Gastroesophageal sphincter (tissue), 4 donors: ENCODE measurements around the gene FBXO31. TPM values are rescaled to one million over a fixed set of nuclear protein-coding genes. Genes with fewer than 3 reads are reported as not detected.

ENCODE experiments used
- ATAC-seq: fragments of 150-250 bp; one replicate; pipeline ENCODE4 v1.9.1; 2016; ENCODE audit warnings: mild to moderate bottlenecking, moderate library complexity
- H3K27ac ChIP-seq, 4 donors: fragments of 200-600 bp; sonication (generic) in 3 of 4; 1 replicate in 3 of 4; 2 replicates in 1 of 4; pipeline ENCODE4 v1.5.1; 2016 to 2019
- H3K27me3 ChIP-seq: fragments of 200-600 bp; sonication (generic); one replicate; pipeline ENCODE4 v1.5.1; 2019
- H3K36me3 ChIP-seq, 2 donors: fragments of 200-600 bp; sonication (generic); one replicate each; pipeline ENCODE4 v1.5.1; 2019; ENCODE audit warnings: control low read depth in 1 of 2
- H3K4me1 ChIP-seq, 3 donors: fragments of 200-600 bp; sonication (generic); 1 replicate in 2 of 3; 2 replicates in 1 of 3; pipeline ENCODE4 v1.5.1; 2016 to 2019; ENCODE audit warnings: control low read depth in 2 of 3
- H3K4me3 ChIP-seq, 2 donors: fragments of 200-600 bp; sonication (generic); one replicate each; pipeline ENCODE4 v1.5.1; 2019; ENCODE audit warnings: mild to moderate bottlenecking in 1 of 2, moderate library complexity in 1 of 2
- H3K9me3 ChIP-seq, 3 donors: fragments of 200-600 bp; sonication (generic); one replicate each; pipeline ENCODE4 v1.5.1; 2017 to 2019; ENCODE audit warnings: control low read depth in 2 of 3
- CTCF ChIP-seq, 4 experiments: fragments of 200-600 bp in 2 of 4; fragments of 450-650 bp in 2 of 4; sonication (generic) in 1 of 4; IDR thresholded peaks; one replicate each; pipeline ENCODE4 v1.5.1; 2017 to 2019; ENCODE audit warnings: antibody characterized with exemption in 4 of 4, mild to moderate bottlenecking in 2 of 4, moderate library complexity in 2 of 4
- EP300 ChIP-seq: sonication (generic); formaldehyde crosslinking; IDR thresholded peaks from one replicate; pipeline ENCODE4 v1.6.1; 2017; ENCODE audit warnings: antibody characterized with exemption, mild to moderate bottlenecking
- POLR2A ChIP-seq, 2 donors: fragments of 450-650 bp; IDR thresholded peaks; one replicate each; pipeline ENCODE4 v1.6.1; 2017; ENCODE audit warnings: antibody characterized with exemption in 2 of 2, mild to moderate bottlenecking in 2 of 2, moderate library complexity in 1 of 2
- POLR2AphosphoS5 ChIP-seq: sonication (generic); formaldehyde crosslinking; IDR thresholded peaks from one replicate; pipeline ENCODE4 v1.6.1; 2017; ENCODE audit warnings: antibody characterized with exemption
- WGBS, 2 donors: methylation state at CpG; one replicate each; pipeline ENCODE4 v1.1.5; 2018; ENCODE audit warnings: low coverage in 1 of 2; 5-methylcytosine and 5-hydroxymethylcytosine counted together
- total RNA-seq, 4 donors: library from RNA; depleted of rRNA; stranded (reverse); fragments of >200 nt; gene quantifications; one replicate each; pipeline ENCODE4 v1.1.0, GENCODE V29; 2016

The FBXO31 gene
- total RNA-seq, 4 donors from 2014 or later, result 69.2 to 141 (median 85.1) TPM

GRCh38 chr16:87358696-87359095, 24.9 kb downstream of the FBXO31 start:
- no peak overlapping the region for H3K4me3 ChIP-seq
- 72 to 80% methylated on average over 2 to 5 of the region's 9 CpGs for WGBS, 2 donors
- H3K27me3 ChIP-seq, result no peaks in the 10 kb centered on the region
- no peaks in the 10 kb centered on the region for H3K9me3 ChIP-seq
- H3K4me1 ChIP-seq, result peaks cover 0 to 17% (median 8%) of the 10 kb centered on the region in 3 donors
- no peak for TF ChIP-seq POLR2AphosphoS5
- no peak for TF ChIP-seq POLR2A (IDR thresholded peaks at IDR 0.05)
- TF ChIP-seq CTCF (IDR thresholded peaks at IDR 0.05), result no peak
- no peak for TF ChIP-seq EP300
- ATAC-seq, result no peak
- H3K36me3 ChIP-seq, result peaks cover 0 to 86% of the 10 kb centered on the region in 2 donors
- no peak overlapping the region for H3K27ac ChIP-seq

DNA sequence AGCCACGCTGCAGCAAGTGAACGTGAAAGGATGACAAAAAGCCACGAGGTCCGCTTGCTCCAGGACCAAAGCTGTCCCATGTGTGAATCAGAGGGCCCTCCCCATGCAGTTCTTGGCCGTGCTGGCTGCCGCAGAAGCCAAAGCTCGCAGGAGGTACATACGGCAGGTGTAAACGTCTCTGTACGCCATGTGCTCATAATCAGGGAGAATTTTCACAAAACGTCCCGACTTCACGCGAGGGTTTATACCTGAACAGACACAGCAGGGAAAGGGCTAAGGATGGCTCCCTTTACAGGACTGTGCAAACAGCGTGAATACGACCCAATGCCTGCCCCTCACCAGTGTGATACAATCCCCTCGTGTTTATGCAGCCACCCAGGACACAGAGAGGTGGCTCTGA, 25.3 kb downstream of the FBXO31 start:
- Histone ChIP-seq H3K4me1 (peaks cover 0 to 13% (median 5%) of the 10 kb centered on the region in 3 donors), H3K4me3 (no peak overlapping the region), H3K27ac (no peak overlapping the region), H3K9me3 (no peaks in the 10 kb centered on the region), H3K27me3 (no peaks in the 10 kb centered on the region), H3K36me3 (peaks cover 0 to 91% of the 10 kb centered on the region in 2 donors)
- TF ChIP-seq CTCF (IDR thresholded peaks at IDR 0.05) (no peak), EP300 (no peak), POLR2A (IDR thresholded peaks at IDR 0.05) (no peak), POLR2AphosphoS5 (no peak)
- WGBS, 2 donors, result 89 to 90% methylated on average over 10 to 15 of the region's 17 CpGs
- no peak for ATAC-seq

DNA sequence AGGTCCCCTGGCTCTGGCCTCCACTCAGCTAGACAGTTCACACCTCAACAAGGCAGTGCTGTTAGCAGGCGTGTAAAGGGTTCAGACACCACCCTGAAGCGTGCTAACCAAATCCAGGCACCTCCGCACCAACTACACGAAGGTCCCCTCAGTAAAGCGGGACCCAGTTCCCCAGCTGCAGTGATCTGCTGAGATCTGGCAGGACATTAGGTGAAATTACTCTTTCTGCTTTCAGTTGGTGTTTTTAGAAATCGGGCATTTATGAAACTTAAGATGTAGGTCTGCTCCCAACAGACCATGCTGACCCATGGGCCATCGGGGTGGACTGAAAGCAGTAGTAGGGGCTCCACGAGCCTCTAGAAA, 27.1 kb downstream of the FBXO31 start:
- H3K27ac ChIP-seq, result no peak overlapping the region
- ATAC-seq, result no peak
- H3K9me3 ChIP-seq, result no peaks in the 10 kb centered on the region
- 93 to 100% methylated on average over 1 to 5 of the region's 8 CpGs for WGBS, 2 donors
- H3K4me1 ChIP-seq, result peaks cover 0 to 3% (median 0%) of the 10 kb centered on the region in 3 donors
- H3K27me3 ChIP-seq, result no peaks in the 10 kb centered on the region
- no peak overlapping the region for H3K4me3 ChIP-seq
- H3K36me3 ChIP-seq, result peaks cover 0 to 86% of the 10 kb centered on the region in 2 donors
- no peak for TF ChIP-seq CTCF (IDR thresholded peaks at IDR 0.05)
- no peak for TF ChIP-seq POLR2AphosphoS5
- TF ChIP-seq POLR2A (IDR thresholded peaks at IDR 0.05), result no peak
- no peak for TF ChIP-seq EP300

- ATAC-seq, result no peak
- Histone ChIP-seq H3K36me3 (peaks cover 0 to 64% of the 10 kb centered on the region in 2 donors), H3K27me3 (no peaks in the 10 kb centered on the region), H3K9me3 (no peaks in the 10 kb centered on the region), H3K27ac (no peak overlapping the region), H3K4me3 (no peak overlapping the region), H3K4me1 (peaks cover 0 to 9% (median 0%) of the 10 kb centered on the region in 3 donors)
- WGBS, 2 donors, result 87 to 94% methylated on average over 7 to 8 of the region's 17 CpGs
- TF ChIP-seq CTCF (IDR thresholded peaks at IDR 0.05), result no peak
- TF ChIP-seq POLR2AphosphoS5, result no peak
- no peak for TF ChIP-seq POLR2A (IDR thresholded peaks at IDR 0.05)
- TF ChIP-seq EP300, result no peak
These were observed 30.0 kb downstream of the FBXO31 start for GRCh38 chr16:87353613-87354012.

GRCh38 chr16:87352818-87353217, 30.8 kb downstream of the FBXO31 start:
- Histone ChIP-seq H3K36me3 (peaks cover 0 to 64% of the 10 kb centered on the region in 2 donors), H3K9me3 (no peaks in the 10 kb centered on the region), H3K27ac (no peak overlapping the region), H3K4me3 (no peak overlapping the region), H3K4me1 (peaks cover 0 to 9% (median 0%) of the 10 kb centered on the region in 3 donors), H3K27me3 (no peaks in the 10 kb centered on the region)
- TF ChIP-seq EP300, result no peak
- no peak for TF ChIP-seq POLR2A (IDR thresholded peaks at IDR 0.05)
- no peak for TF ChIP-seq CTCF (IDR thresholded peaks at IDR 0.05)
- no peak for TF ChIP-seq POLR2AphosphoS5
- 87 to 100% methylated on average over 1 to 4 of the region's 15 CpGs for WGBS, 2 donors
- no peak for ATAC-seq
